Measurements from ENCODE around the gene RALB.
"Not testable (repeated sequence)": the region's sequence is repeated elsewhere in the genome, so short reads cannot be mapped to it uniquely, and the experiment has no call there.

The RALB gene

DNA sequence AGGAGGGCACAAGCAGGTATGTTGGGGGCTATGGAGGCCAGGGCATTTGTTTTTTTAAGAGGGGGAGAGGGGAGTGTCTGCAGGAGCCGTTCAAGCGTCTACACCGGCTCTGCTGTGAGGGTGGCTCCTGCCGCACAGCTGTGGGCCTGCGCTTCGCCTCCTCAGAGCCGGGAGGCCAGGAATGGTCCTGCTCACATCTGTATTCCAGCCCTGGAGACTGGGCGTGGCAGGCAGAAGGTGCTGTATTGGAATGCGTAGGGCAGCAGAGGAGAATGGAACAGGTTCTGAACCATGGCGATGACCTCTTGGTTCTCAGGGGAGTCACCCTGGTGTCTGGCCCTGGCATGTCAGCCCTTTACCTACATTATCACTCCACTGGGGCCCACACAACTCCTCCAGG lies 66.5 kb downstream of the RALB start:
- no peak for DNase-seq

DNA sequence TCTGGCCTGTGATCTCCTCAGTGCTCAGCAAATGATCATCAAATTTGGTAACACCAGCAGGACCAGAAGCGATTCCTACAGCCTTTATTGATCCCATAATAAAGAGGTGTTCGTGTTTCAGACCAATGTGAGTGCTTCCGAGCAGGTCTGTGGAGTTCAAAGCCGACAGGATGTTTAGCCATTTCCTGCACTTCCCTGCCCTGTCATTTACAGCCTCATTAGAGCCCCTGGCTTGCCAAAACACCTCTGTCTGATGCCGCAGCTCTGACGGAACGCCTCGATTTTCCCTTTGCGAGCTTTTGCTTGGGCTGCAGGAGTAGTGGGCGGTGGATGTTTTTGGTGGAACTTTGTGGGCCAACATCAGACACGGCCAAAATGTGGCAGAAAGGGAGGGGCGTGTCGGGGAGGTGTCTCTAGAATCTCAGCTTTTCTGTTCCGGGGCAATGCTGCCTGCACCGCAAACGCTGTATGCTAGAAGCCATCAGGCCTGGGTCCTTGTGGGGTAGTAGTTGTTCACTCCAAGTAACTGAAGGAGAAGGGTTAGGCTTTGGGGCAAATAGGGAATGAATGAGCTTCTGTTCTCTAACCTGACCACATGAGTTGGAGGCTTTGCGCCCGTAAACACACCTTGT lies 67.2 kb downstream of the RALB start:
- no peak for DNase-seq

- DNase-seq: no peak
These were observed 67.7 kb downstream of the RALB start for GRCh38 chr2:120320318-120320851.

DNA sequence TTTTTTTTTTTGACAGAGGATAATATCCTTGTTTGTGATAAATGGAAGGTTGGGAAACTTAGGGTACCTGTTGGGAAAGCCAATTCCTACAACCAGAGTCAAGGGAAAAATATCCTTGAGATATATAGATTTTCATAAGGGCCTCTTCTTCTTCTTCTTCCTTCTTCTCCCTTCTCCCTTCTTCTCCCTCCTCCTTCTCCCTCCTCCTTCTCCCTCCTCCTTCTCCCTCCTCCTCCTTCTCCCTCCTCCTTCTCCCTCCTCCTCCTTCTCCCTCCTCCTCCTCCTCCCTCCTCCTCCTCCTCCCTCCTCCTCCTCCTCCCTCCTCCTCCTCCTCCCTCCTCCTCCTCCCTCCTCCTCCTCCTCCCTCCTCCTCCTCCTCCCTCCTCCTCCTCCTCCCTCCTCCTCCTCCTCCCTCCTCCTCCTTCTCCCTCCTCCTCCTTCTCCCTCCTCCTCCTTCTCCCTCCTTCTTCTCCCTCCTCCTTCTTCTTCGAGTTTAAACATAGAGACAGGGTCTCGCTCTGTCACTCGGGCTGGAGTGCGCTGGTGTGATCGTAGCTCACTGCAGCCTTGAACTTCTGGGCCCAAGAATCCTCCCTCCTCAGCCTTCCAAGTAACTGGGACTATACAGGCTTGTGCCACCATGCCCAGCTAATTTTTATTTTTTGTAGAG lies 68.4 kb downstream of the RALB start:
- DNase-seq: not testable (repeated sequence)

GRCh38 chr2:120321721-120322284 lies 69.2 kb downstream of the RALB start:
- no peak for DNase-seq

DNA sequence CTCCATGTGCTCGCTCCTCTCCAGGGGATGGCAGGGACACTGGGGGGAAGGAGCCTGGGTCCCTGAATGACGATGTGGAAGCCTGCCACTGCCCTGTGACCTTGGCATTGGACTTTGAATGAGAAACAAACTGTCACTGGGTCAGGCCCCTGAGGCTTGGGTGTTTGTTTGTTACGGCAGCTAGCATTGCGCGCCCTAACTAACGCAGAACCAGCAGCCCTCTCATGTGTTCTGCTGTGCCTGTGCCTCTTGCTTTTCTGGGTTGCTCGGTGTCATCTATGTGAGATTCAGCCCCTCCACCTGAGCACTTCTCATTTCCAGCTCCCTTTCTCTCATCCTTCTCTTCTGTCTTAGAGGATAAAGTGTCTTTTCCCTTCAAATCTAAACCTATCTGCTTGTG lies 69.7 kb downstream of the RALB start:
- no peak for DNase-seq

DNA sequence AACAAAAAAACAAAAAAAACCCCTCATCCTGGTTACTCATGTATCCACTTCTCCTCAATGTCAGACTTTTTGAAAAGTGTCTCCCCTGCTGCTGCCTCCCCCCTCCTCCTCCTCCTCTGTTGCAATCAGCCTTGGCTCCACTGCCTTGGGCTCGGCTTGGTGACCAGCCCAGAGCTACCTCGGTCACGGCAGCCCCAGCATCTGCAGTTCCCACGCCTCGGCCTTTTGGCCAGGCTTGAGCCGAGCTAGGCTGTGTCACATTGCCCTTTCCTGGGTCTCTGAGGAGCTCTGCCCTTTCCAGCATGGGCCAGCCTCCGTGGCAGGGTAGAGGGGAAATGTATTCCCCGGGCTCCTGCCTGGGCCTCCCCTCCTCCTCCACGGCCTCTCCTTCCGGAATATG lies 70.6 kb downstream of the RALB start:
- DNase-seq: no peak

GRCh38 chr2:120323807-120324399 lies 71.3 kb downstream of the RALB start:
- DNase-seq: no peak

GRCh38 chr2:120324933-120325332 lies 72.3 kb downstream of the RALB start:
- DNase-seq: no peak

DNA sequence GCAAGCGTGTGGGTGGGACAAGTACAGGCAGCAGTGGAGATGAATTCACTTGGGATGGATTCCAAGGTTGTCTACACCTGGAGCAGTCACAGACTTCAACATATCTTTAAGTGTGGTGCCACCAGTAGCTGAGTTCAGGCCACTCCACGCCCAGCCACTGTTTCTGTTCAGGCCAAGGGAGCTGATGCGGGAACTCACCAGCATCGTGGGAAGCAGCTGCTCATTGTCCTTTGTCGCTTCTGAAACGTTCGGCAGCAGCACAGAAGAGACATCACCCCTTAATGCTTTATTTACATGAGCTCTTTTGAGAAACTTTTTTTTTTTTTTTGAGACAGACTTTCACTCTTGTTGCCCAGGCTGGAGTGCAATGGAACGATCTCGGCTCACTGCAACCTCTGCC lies 73.4 kb downstream of the RALB start:
- DNase-seq: no peak

GRCh38 chr2:120330946-120331822 lies 78.5 kb downstream of the RALB start:
- DNase-seq: no peak

- no peak for DNase-seq
These were observed 79.3 kb downstream of the RALB start for GRCh38 chr2:120331903-120332302.

GRCh38 chr2:120332384-120332783 lies 79.7 kb downstream of the RALB start:
- DNase-seq: no peak

DNA sequence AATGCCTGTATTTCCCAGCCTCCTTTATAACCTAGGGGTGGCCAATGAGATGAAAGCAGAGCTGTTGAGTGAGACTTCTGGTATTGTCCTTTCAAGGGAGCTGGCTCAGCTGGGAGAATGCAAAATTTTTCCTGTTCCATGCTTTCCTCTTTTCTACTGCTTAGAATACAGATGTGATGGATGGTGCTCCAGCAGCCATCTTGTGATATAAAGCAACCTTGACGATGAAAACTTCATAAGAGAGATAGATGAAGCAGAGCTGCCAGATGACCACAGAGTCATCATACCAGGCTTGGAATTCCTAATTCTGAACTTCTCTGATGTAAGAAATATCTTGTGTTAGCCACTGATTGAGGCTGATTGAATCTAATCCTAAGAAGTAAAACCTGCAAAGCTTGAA lies 81.4 kb downstream of the RALB start:
- no peak for DNase-seq

- DNase-seq: no peak
These were observed 84.1 kb downstream of the RALB start for GRCh38 chr2:120336749-120337148.

- no peak for DNase-seq
These were observed 85.4 kb downstream of the RALB start for GRCh38 chr2:120338015-120338414.

GRCh38 chr2:120341977-120342376 lies 89.3 kb downstream of the RALB start:
- DNase-seq: no peak

DNA sequence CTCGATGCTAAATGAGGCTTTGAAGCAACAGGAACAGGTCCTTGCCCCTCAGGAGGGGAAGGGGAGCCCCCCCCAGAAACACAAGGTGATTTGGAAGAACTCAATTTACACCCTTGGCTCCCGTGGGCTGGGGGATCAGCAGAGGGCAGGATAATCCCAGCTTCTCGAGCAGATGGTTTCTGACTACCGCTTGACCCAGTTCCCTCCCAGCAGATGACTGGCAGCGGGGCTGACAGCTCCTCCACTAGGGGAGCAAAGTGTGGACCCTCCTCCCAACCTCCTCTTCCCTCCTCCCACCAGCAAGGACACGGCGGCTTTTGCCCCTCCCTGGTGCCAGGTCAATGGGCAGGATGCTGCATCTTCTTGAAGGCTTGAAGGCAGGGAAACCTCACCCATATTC lies 89.8 kb downstream of the RALB start:
- DNase-seq: no peak

GRCh38 chr2:120343100-120343432 lies 90.4 kb downstream of the RALB start:
- no peak for DNase-seq

- peak; percentile 44 for DNase-seq
These were observed 90.9 kb downstream of the RALB start for GRCh38 chr2:120343433-120344105.
